Measurements from ENCODE around the gene KRTAP9-3.

- TF ChIP-seq ZNF274 (IDR thresholded peaks at IDR 0.05; ENCODE audit: low read depth, low read length) (no peak), CTCF (IDR thresholded peaks at IDR 0.05 in 2 of 3, conservative IDR thresholded peaks at IDR 0.05 in 1 of 3; ENCODE audit: borderline replicate concordance in 1 of 3, insufficient read depth in 1 of 3, low read depth in 2 of 3, low read length in 2 of 3) (no peak), EZH2 (IDR thresholded peaks at IDR 0.05) (no peak), POLR2A (IDR thresholded peaks at IDR 0.05; ENCODE audit: borderline replicate concordance, extremely low read depth, insufficient read depth, insufficient read length) (no peak), CEBPB (IDR thresholded peaks at IDR 0.05; ENCODE audit: low read depth) (no peak), RAD21 (IDR thresholded peaks at IDR 0.05; ENCODE audit: low read depth) (no peak), EZH2phosphoT487 (IDR thresholded peaks at IDR 0.05; ENCODE audit: borderline replicate concordance) (no peak)
Observed at GRCh38 chr17:41211845-41212466, 20.3 kb upstream of the KRTAP9-3 start.
